Adipocyte (in vitro differentiated cells): ENCODE results near the gene ZNF384.
A peak's percentile ranks its signal among the peaks of the same experiment; 100 is the strongest.

Source experiments
- DNase-seq: peaks from one replicate; pipeline ENCODE4 v3.0.0-alpha.2; 2015; ENCODE audit warnings: low read depth
- H3K27me3 ChIP-seq: replicated peaks from 2 replicates; pipeline ENCODE4 v1.7.0; 2013; ENCODE audit warnings: mild to moderate bottlenecking, low read length, moderate library complexity; ENCODE audit not compliant: control insufficient read depth, insufficient read depth
- H3K36me3 ChIP-seq: 2 replicates; pipeline ENCODE4 v1.7.0; 2013; ENCODE audit warnings: low read length, mild to moderate bottlenecking, moderate library complexity; ENCODE audit not compliant: control insufficient read depth, insufficient read depth, severe bottlenecking
- H3K4me1 ChIP-seq: 2 replicates; pipeline ENCODE4 v1.7.0; 2013; ENCODE audit warnings: mild to moderate bottlenecking, low read length, moderate library complexity; ENCODE audit not compliant: control insufficient read depth, insufficient read depth
- H3K4me3 ChIP-seq: 2 replicates; pipeline ENCODE4 v1.7.0; 2013; ENCODE audit warnings: mild to moderate bottlenecking, low read length, moderate library complexity
- H3K9ac ChIP-seq: 2 replicates; pipeline ENCODE4 v1.7.0; 2013; ENCODE audit warnings: mild to moderate bottlenecking, low read length, moderate library complexity
- H3K9me3 ChIP-seq: 2 replicates; pipeline ENCODE4 v1.7.0; 2013; ENCODE audit warnings: mild to moderate bottlenecking, low read length, moderate library complexity; ENCODE audit not compliant: control insufficient read depth

Gene ZNF384

GRCh38 chr12:6697584-6698351, 8.6 kb upstream of the ZNF384 start:
- H3K4me3 ChIP-seq = no peak overlapping the region
- H3K4me1 ChIP-seq = peaks cover 4% of the 10 kb centered on the region
- no peaks in the 10 kb centered on the region for H3K36me3 ChIP-seq
- peak; percentile 63 for DNase-seq
- peaks cover 17% of the 10 kb centered on the region for H3K27me3 ChIP-seq
- H3K9ac ChIP-seq = no peak overlapping the region
- H3K9me3 ChIP-seq = no peaks in the 10 kb centered on the region

- Histone ChIP-seq H3K27me3 (peaks cover 12% of the 10 kb centered on the region), H3K36me3 (no peaks in the 10 kb centered on the region), H3K9ac (no peak overlapping the region), H3K4me3 (no peak overlapping the region), H3K4me1 (peaks cover 4% of the 10 kb centered on the region), H3K9me3 (no peaks in the 10 kb centered on the region)
- DNase-seq = no peak
These were observed 7.8 kb upstream of the ZNF384 start for GRCh38 chr12:6696690-6697583.

- no peaks in the 10 kb centered on the region for H3K9me3 ChIP-seq
- peaks cover 10% of the 10 kb centered on the region for H3K4me1 ChIP-seq
- no peaks in the 10 kb centered on the region for H3K36me3 ChIP-seq
- no peak overlapping the region for H3K9ac ChIP-seq
- no peak for DNase-seq
- no peaks in the 10 kb centered on the region for H3K27me3 ChIP-seq
- no peak overlapping the region for H3K4me3 ChIP-seq
These were observed 6.3 kb upstream of the ZNF384 start for GRCh38 chr12:6695313-6696045.

- Histone ChIP-seq H3K4me1 (peaks cover 16% of the 10 kb centered on the region), H3K36me3 (no peaks in the 10 kb centered on the region), H3K4me3 (no peak overlapping the region), H3K9ac (no peak overlapping the region), H3K9me3 (no peaks in the 10 kb centered on the region), H3K27me3 (no peaks in the 10 kb centered on the region)
- DNase-seq = no peak
These were observed 5.5 kb upstream of the ZNF384 start for GRCh38 chr12:6694701-6695100.

GRCh38 chr12:6693832-6694355, 4.7 kb upstream of the ZNF384 start:
- H3K9me3 ChIP-seq = no peaks in the 10 kb centered on the region

GRCh38 chr12:6692888-6693287, 3.7 kb upstream of the ZNF384 start:
- no peak for DNase-seq
- no peaks in the 10 kb centered on the region for H3K27me3 ChIP-seq
- H3K36me3 ChIP-seq = no peaks in the 10 kb centered on the region
- no peak overlapping the region for H3K4me3 ChIP-seq
- peaks cover 22% of the 10 kb centered on the region for H3K4me1 ChIP-seq
- H3K9ac ChIP-seq = no peak overlapping the region
- H3K9me3 ChIP-seq = no peaks in the 10 kb centered on the region

More at GRCh38 chr12:6693832-6694355, 4.7 kb upstream of the ZNF384 start:
- no peaks in the 10 kb centered on the region for H3K27me3 ChIP-seq
- H3K9ac ChIP-seq = no peak overlapping the region
- H3K4me1 ChIP-seq = peaks cover 16% of the 10 kb centered on the region
- DNase-seq = no peak
- no peaks in the 10 kb centered on the region for H3K36me3 ChIP-seq
- no peak overlapping the region for H3K4me3 ChIP-seq

- Histone ChIP-seq H3K27me3 (no peaks in the 10 kb centered on the region), H3K4me1 (peaks cover 36% of the 10 kb centered on the region), H3K36me3 (no peaks in the 10 kb centered on the region), H3K9ac (no peak overlapping the region), H3K4me3 (no peak overlapping the region), H3K9me3 (no peaks in the 10 kb centered on the region)
- DNase-seq = peak; percentile 10
These were observed 2.3 kb upstream of the ZNF384 start for GRCh38 chr12:6691473-6691872.

GRCh38 chr12:6688543-6688998, 604 bp downstream of the ZNF384 start:
- no peaks in the 10 kb centered on the region for H3K9me3 ChIP-seq
- peaks cover 37% of the 10 kb centered on the region for H3K4me1 ChIP-seq
- peak overlapping the region; percentile 97 for H3K4me3 ChIP-seq
- H3K36me3 ChIP-seq = no peaks in the 10 kb centered on the region
- H3K27me3 ChIP-seq = no peaks in the 10 kb centered on the region
- peak overlapping the region; percentile 95 for H3K9ac ChIP-seq
- DNase-seq = peak; percentile 45

GRCh38 chr12:6685814-6686213, 3.4 kb downstream of the ZNF384 start:
- Histone ChIP-seq H3K27me3 (no peaks in the 10 kb centered on the region), H3K4me3 (no peak overlapping the region), H3K9me3 (no peaks in the 10 kb centered on the region), H3K4me1 (peaks cover 30% of the 10 kb centered on the region), H3K9ac (no peak overlapping the region), H3K36me3 (peaks cover 10% of the 10 kb centered on the region)
- DNase-seq = no peak

GRCh38 chr12:6684609-6685008, 4.6 kb downstream of the ZNF384 start:
- H3K36me3 ChIP-seq = peaks cover 16% of the 10 kb centered on the region
- DNase-seq = peak; percentile 52

More at GRCh38 chr12:6684609-6685008, 4.6 kb downstream of the ZNF384 start:
- Histone ChIP-seq H3K9ac (no peak overlapping the region), H3K4me3 (no peak overlapping the region), H3K27me3 (no peaks in the 10 kb centered on the region), H3K9me3 (no peaks in the 10 kb centered on the region), H3K4me1 (peaks cover 21% of the 10 kb centered on the region)
